Stimulated activated CD4-positive, alpha-beta T cell treated with anti-CD3 and anti-CD28 coated beads, TNF-alpha, amount 100 ng/mL, for 1 hour (primary cell): Measurements from ENCODE around the gene GBE1.

Experiments
- DNase-seq, 3 donors: peaks; one replicate each; pipeline ENCODE4 v3.0.0-alpha.2; 2020; ENCODE audit warnings: low read depth in 3 of 3, low spot score in 1 of 3

GBE1 gene

DNA sequence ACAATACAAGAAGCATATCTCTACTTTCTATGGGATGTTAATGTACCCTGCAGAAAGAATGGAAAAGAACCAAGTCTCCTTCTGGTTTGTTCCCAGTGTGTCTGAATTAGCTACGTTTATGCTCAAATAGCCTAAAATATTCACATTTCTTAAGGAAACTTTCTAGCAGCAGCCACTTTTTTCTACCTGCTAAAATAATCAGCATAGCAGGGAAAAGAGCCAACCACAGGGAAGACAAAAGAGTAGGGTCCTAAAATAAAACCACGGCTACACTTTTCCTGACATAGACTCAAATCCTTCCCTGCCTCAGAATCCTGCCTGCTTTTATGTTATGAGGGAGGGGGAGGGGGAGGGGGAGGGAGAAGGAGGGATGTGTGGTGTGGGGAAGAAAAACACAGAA, 136.7 kb downstream of the GBE1 start:
- no peak for DNase-seq

GRCh38 chr3:81622395-81622794, 139.1 kb downstream of the GBE1 start:
- no peak for DNase-seq

DNA sequence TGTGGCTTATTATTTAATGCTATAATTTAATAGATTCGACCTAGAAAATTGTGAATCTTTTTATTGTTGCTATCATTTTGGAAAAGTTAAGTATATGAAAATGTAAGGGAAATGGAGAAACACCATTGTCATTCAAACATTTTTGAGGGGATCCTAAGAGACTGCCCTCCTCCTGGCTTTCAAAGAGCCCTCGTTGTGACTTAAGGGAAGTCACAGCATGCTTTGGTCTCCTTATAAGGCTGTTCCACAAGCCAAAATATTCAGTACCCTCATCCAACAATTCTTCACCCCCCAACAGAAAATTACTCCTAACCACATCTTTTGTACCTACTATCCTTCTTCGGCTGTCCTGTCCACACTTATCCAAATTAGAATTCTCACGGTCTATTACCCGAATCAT, 140.2 kb downstream of the GBE1 start:
- no peak for DNase-seq

- DNase-seq, result no peak
These were observed 140.6 kb downstream of the GBE1 start for GRCh38 chr3:81620849-81621248.

DNA sequence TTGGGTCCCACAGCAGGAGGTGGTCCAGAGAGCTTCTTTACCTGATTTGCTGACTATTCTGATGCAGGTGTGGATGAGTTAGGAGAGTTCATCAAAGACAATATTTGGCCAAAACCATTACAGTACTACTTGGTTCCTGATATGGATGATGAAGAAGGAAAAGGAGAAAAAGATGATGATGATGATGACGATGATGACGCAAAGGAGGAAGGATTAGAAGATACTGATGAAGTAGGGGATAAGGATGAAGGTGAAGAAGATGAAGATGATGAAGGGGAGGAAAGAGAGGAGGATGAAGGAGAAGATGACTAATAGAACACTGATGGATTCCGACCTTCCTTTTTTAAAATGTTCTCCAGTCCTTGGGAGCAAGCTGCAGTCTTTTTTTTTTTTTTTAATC, 148.7 kb downstream of the GBE1 start:
- DNase-seq, result no peak

- no peak for DNase-seq
These were observed 158.7 kb downstream of the GBE1 start for GRCh38 chr3:81602781-81603180.

DNA sequence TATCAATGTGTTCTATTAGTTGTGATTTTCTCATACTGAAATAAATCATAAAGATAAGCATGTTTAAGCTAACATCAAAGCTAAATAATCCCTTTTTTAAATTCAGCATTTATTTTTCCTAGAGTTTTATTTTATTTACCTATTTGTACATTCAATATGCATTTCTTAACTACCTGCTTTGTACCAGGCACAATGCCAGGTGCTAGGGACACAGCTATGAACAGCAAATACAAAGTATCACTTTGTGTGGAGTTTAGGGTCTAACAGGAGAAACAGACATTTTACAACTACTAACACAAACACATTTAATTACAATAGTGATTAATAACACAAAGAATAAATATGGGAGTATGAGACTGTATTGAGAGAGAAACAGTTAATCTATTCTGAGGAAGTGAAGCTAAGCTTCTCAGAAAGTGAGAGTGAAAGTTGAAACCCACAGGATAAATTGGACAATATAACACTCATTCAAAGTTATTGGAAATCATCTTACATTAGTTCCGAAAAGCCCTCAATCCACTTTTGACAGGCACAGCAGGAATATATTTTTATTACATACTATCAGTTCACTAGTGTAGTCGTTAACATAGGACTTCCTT, 159.6 kb downstream of the GBE1 start:
- no peak for DNase-seq

DNA sequence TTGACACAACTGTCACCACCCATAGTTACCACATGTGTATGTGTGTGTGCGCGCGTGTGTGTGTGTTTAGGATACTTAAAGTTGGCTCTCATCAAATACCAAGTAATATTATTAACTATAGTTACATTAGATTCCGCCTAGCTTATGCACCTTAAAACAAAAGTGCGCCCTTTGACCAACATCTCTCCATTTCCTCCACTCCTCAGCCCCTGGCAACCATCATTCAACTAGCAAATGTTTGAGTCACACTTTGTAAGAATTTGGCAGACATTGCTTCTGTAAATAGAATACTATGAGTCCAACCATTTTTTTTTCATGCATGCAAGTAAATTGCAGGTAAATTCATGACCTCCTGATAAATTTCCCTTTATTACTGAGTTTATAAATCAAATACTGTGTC, 169.3 kb downstream of the GBE1 start:
- DNase-seq, result no peak

DNA sequence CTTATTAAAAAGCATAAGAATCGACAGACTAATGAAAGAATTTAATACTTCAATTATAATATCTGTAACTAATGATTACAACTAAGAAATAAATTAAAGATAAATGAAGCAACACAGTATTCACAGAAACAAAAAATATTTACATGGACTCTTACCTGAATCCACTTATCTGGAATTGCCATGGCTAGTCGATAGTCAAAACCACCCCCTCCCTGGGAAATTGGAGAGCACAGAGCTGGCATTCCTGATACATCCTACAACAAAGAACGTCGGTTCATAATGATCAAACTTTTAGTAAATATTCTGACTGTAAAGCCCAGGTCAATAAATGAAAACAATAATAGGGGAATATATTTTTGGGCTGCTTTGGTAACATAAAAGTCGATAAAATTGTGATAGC, 175.5 kb downstream of the GBE1 start:
- DNase-seq, result no peak

GRCh38 chr3:81585056-81585455, 176.4 kb downstream of the GBE1 start:
- no peak for DNase-seq

DNA sequence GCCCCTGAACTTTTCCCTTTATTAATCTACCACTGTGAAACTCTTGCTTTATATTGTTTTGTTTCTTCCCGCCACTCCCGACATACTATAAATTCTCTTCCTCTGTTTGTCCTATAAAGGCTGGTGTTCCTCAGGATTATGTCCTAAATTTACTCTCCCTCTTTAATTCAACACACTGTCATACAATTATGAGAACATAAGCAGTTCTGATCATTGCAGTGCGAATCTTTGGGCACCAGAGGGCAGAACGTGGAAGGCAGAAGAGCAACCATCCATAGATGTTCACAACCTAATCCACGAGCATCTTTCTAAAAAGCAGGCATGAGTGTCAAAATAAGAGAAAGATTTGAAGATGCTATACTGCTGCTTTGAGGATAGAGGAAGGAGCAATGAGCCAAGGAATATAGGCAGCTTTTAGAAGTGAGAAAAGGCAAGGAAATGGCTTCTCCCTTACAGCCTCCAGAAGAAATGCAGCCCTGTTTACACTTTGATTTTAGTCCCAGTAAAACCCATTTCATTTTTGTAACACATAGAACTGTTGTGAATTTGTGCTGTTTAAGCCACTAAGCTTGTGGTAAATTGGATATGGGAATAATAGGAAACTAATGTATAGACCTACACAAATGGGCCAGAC, 179.4 kb downstream of the GBE1 start:
- no peak for DNase-seq

- DNase-seq, result no peak
These were observed 181.1 kb downstream of the GBE1 start for GRCh38 chr3:81580355-81580754.

DNA sequence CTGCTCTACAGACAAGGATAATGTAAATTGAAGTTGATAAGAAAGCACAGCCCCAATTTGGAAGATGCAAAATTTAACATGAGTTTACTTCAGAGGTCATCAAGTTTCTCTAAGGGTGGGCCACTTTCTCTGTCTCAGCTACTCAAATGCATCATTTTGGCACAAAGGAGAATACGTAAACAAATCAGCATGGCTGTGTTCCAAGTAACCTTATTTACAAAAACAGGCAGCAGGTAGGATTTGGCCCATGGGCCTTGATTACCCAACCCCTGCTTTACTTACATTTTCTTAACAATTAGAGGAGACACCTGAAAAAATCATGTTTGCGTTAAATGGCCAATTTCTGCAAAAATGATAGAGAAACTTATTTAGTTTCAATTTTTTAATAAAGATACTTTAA, 181.7 kb downstream of the GBE1 start:
- DNase-seq, result no peak

DNA sequence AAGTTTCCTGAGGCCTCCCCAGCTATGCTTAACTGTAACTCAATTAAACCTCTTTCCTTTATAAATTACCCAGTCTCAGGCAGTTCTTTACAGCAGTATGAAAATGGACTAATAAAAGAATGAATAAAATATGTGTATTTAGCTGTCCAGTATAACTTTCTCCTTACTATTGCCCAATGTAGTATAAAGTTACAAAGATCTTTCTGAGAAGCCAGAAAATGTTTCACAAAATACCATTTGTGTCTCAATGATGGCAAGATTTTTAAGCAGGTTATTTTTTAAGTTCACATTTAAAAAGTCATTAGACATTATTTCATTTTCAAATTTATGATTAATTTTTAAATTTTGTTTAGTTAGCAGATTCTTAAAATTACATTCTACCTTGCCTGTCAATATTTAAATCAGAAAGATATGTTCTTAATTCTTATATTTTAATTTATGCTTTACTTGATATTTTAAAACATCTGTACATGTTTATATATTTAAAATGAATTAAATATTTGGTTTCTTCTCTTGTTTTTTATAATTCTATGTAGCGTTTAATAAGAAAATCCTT, 189.2 kb downstream of the GBE1 start:
- no peak for DNase-seq

GRCh38 chr3:81568378-81568777, 193.1 kb downstream of the GBE1 start:
- DNase-seq, result no peak

- DNase-seq, result no peak
These were observed 196.4 kb downstream of the GBE1 start for GRCh38 chr3:81565041-81565440.

DNA sequence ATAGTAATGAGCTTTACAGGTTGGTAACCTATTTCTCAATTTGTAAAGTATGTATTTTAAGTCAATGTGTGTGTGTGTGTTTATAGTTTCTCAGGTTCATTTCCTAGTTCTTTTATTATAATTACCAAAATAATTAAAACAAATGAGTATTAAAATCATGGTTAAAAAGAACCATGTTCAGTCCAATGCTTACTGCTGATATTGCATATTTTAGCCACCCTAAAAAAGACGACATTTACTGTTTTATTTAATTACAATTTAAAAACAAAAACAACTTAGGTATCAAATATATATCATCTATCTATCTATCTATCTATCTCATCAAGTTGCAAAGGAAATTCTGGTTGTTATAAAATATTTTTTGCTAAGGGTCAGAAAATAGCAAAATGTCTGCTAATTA, 203.3 kb downstream of the GBE1 start:
- DNase-seq, result no peak

GRCh38 chr3:81554801-81555200, 206.6 kb downstream of the GBE1 start:
- DNase-seq, result no peak

DNA sequence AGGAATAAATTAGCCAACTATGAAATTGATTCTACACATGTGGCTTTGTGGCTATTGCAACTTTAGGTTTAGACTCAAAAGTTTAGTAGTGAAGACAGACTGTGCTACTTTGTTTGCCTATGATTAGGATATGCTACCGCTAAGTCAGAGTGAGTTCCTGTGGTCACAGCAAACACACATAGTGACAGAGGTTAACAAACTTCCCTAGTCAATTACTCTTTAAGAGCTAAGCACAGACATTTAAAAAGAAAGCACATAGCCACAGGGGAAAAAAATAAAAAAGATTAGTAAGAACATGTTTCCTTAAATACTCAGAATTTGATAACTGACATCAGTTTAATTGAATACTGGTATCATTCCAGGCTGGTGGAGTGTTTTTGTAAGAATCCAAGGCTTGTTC, 207.1 kb downstream of the GBE1 start:
- DNase-seq, result no peak

DNA sequence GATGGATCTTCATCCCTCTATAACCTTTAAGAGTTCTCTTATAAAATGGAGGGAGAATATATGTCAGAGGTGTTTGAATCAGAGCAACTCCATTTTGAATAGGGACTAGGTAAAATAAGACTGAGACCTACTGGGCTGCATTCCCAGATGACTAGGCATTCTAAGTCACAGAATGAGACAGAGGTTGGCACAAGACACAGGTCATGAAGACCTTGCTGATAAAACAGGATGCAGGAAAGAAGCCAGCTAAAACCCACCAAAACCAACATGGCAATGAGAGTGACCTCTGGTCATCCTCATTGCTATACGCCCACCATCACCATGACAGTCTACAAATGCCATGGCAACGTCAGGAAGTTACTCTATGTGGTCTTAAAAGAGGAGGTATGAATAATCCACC, 211.0 kb downstream of the GBE1 start:
- no peak for DNase-seq

GRCh38 chr3:81549831-81550230, 211.6 kb downstream of the GBE1 start:
- no peak for DNase-seq

DNA sequence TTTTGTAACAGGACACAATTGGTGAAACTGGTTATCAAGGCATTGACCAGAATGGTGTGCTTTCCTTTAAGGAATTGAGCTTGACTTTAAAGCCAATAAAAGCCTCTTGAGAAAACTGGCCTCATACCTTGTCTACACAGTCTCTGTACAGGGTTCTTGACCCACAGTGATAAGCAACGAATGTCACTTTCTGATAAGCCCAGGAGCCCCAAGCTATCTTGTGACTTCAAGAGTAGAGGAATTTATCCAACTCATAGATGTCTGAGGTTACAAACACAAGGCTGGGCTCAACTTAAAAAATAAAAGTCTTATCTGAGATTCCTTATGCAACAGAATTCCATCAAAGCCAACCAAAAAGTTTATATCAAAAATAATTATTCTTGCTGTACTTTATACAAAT, 212.1 kb downstream of the GBE1 start:
- DNase-seq, result no peak

DNA sequence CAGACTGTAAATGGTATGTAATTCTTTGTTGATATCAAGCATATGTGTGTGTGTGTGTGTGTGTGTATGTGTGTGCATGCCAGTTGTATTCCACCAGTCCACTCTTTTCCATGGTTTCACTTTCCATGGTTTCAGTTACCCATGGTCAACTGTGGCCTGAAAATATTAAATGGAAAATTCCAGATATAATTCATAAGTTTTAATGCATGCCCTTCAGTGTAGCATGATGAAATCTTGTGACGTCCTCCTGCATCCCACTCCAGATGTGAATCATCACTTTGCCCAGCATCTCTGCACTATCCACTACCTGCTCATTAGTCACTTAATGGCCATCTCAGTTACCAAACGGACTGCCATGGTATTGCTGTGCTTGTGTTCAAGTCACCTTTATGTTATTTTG, 215.9 kb downstream of the GBE1 start:
- no peak for DNase-seq
